GM18873 (cell line): ENCODE data around the gene LRCOL1.

Experiments used
- ATAC-seq: cut with Tn5 transposase; IDR thresholded peaks from one replicate; pipeline ENCODE4 v1.9.1; 2021; ENCODE audit warnings: mild to moderate bottlenecking, moderate library complexity, moderate number of reproducible peaks; ENCODE audit not compliant: unreplicated experiment, low FRiP score

LRCOL1 gene

GRCh38 chr12:132637811-132638210 lies 27.4 kb upstream of the LRCOL1 start:
- ATAC-seq: no peak

- no peak for ATAC-seq
Observed at GRCh38 chr12:132635076-132635955, 24.9 kb upstream of the LRCOL1 start.

GRCh38 chr12:132634411-132634990 lies 24.1 kb upstream of the LRCOL1 start:
- ATAC-seq: no peak

GRCh38 chr12:132633901-132634300 lies 23.5 kb upstream of the LRCOL1 start:
- no peak for ATAC-seq

GRCh38 chr12:132633398-132633797 lies 23.0 kb upstream of the LRCOL1 start:
- ATAC-seq: no peak

- no peak for ATAC-seq
Observed at GRCh38 chr12:132632521-132633228, 22.3 kb upstream of the LRCOL1 start.

- ATAC-seq: no peak
Observed at GRCh38 chr12:132631666-132632065, 21.3 kb upstream of the LRCOL1 start.

GRCh38 chr12:132630672-132631071 lies 20.3 kb upstream of the LRCOL1 start:
- no peak for ATAC-seq

GRCh38 chr12:132629330-132629729 lies 18.9 kb upstream of the LRCOL1 start:
- no peak for ATAC-seq

GRCh38 chr12:132625731-132626430 lies 15.5 kb upstream of the LRCOL1 start:
- no peak for ATAC-seq

GRCh38 chr12:132624910-132625630 lies 14.7 kb upstream of the LRCOL1 start:
- ATAC-seq: no peak

GRCh38 chr12:132624186-132624855 lies 13.9 kb upstream of the LRCOL1 start:
- ATAC-seq: no peak

- no peak for ATAC-seq
Observed at GRCh38 chr12:132623072-132623869, 12.9 kb upstream of the LRCOL1 start.

GRCh38 chr12:132622437-132623071 lies 12.2 kb upstream of the LRCOL1 start:
- no peak for ATAC-seq

GRCh38 chr12:132621657-132622435 lies 11.5 kb upstream of the LRCOL1 start:
- no peak for ATAC-seq

GRCh38 chr12:132620899-132621656 lies 10.7 kb upstream of the LRCOL1 start:
- ATAC-seq: no peak
